Left renal cortex interstitium (tissue), 4 donors: Measurements from ENCODE around the gene UBTF. TPM values are rescaled to one million over a fixed set of nuclear protein-coding genes. Genes with fewer than 3 reads are reported as not detected.
A peak's percentile ranks its signal among the peaks of the same experiment; 100 is the strongest.
"Not testable (repeated sequence)": the region's sequence is repeated elsewhere in the genome, so short reads cannot be mapped to it uniquely, and the experiment has no call there.

Experiments
- DNase-seq, 4 donors: peaks; one replicate each; pipeline ENCODE4 v3.0.0-alpha.2; 2013; ENCODE audit warnings: low read depth in 4 of 4, low spot score in 2 of 4, missing footprints in 1 of 4
- polyA plus RNA-seq, 4 donors: library from polyadenylated mRNA; unstranded; fragments of 120-200 nt; gene quantifications; one replicate each; pipeline ENCODE4 v1.2.1, GENCODE V29; 2013; ENCODE audit not compliant: insufficient read length in 4 of 4

The UBTF gene
- polyA plus RNA-seq, 4 donors = 124 to 142 (median 130) TPM

DNA sequence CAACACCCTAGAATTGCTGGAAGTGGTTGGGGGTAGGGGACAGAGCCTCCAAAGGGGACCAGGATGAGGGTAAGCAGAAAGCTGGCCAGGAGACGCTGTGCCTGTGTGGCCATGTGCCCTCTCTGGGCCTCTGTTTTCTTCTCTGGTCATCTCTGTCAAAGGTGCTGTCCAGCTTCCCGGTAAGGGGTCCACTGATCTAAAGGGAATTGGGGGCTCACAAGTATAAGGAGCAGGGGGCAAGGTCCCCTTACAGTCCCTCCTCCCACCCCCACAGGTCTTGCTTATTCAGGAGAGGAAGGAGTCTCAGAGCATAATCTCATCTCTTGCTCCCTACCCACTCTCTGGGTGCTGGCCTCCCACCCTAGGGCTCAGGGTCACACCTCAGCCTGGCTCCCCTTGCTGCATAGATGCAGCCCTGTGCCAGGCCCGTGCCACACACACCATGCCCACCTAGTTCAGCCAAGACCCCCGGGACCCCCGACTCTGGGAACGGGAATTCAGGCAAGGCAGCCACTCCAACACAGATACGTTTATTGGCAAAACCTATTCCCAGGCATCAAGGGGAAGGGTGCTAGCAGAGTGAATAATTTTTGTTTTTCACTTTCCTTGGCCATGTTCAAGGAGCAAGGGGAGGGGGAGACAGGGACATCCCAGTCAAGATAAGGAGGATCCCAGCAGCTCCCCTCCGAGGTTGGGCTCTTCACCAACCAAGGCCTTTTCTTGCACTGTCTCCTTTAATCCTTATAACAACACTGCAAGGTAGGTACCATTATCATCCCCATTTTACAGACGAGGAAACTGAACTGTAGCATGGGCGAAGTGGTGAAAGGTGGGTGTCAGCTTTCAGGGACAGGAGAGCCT, 28.6 kb upstream of the UBTF start:
- no peak for DNase-seq

DNA sequence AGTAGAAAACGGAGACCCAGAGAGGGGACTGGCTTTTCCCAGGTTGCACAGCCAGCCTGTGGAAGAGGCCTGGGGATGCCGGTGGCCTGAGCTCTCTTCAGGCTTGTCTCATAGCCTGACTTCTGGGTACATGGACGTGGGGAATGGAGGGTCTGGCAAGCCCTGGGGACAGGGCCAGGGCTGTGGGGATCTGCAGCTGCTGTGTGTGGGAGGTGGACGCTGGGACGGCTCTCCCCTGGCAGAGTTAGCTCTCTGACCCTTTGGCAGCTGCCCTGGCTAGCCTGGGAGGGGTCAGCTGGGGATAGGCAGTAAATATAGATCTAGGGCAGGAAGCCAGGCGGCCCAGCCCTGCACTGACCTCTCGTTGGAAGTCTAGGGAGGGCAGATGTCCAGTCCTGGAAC, 28.0 kb upstream of the UBTF start:
- no peak for DNase-seq

DNA sequence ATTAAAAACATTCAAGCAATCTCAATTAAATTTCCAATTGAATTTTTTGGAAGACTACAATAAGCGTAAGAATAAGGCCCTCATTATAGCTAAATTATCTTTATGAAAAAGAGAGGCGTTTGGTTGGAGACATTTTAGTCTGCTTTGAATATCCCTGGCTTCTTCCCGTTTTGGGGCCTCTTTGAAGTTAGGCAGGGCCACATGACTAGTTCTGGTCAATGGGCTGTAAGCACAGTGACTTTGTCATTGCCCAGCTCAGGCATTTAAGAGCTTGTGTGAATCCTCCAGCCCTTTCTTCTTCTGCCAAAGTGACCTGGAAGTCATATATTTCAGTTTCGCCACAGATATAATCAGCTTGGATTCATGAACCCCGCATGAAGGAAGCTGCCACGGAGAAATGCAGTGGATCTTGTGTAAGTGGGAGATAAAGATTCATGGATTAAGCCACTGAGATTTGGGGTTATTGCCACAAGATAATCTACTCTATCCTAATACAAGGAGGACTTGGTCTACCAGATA, 21.7 kb upstream of the UBTF start:
- DNase-seq = no peak

DNA sequence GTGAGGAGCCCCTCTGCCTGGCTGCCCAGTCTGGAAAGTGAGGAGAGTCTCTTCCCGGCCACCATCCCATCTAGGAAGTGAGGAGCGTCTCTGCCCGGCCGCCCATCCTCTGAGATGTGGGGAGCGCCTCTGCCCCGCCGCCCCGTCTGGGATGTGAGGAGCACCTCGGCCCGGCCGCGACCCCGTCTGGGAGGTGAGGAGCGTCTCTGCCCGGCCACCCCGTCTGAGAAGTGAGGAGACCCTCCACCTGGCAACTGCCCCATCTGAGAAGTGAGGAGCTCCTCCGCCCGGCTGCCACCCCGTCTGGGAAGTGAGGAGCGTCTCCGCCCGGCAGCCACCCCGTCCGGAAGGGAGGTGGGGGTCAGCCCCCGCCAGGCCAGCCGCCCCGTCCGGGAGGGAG, 18.4 kb upstream of the UBTF start:
- not testable (repeated sequence) for DNase-seq

DNA sequence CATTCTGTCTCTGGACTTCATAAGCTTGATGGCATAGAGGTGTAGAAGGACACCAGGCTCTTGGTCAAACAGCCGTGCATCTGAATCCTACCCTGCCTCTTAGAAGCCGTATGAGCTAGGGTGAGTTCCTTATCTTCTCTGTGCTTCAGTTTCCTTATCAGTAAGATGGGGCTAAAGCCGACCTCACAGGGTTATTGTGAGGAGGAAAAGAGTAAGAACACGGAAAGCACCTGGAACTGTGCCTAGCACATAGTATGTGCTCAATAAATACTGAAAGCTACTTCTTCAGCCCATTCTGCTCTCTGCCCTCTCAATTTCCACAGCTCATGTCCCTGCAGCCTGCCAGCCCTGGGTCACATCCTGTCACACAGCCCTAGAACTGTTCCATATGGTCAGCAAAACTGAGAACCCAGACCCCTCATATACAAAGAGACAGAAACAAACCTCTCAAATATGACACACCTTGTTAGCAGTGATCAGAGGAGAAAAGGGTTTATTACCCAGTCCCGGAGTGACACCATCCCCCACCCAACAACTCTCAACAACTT, 17.0 kb upstream of the UBTF start:
- DNase-seq = no peak

DNA sequence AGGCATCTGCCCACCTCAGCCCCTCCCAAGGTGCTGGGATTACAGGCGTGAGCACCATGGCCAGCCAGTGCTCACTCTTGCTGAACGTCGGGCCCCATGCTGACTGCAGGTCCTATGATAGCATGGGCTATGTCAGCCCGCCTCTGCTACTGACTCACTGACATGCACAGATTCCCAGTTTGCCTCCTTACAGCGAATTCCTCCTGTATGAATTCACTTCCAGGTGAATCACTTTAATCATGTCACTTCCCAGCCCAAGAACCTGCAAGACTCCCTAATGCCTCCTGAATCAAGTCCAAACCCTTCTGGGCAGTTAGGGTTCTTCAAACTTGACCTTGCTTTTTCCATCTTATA, 16.1 kb upstream of the UBTF start:
- DNase-seq = no peak

DNA sequence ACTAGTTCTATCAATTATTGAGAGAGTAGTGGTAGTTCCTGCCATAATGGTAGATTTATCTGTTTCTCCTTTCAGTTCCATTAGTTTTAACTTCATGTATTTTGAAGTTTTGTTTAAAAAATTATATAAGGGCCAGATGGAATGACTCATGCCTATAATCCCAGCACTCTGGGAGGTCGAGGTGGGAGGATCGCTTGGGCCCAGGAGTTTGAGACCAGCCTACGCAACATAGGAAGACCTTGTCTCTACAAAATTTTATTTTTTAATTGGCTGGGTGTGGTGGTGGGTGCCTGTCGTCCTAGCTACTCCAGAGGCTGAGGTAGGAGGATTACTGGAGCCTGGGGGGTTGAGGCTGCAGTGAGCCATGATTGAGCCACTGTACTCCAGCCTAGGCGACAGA, 14.1 kb upstream of the UBTF start:
- DNase-seq = no peak

DNA sequence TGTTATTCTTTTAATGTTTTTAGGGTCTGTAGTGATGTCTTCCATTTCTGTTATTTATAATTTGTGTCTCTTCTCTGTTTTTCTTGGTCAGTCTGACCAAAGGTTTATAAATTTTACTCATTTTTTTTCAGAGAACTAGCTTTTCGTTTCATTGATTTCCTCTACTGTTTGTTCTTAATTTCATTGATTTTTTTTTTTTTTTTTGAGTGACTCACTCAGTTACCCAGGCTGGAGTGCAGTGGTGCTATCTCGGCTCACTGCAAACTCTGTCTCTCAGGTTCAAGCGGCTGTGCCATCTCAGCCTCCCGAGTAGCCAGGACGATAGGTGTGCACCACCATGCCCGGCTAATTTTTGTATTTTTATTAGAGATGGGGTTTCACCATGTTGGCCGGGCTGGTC, 12.6 kb upstream of the UBTF start:
- no peak for DNase-seq

DNA sequence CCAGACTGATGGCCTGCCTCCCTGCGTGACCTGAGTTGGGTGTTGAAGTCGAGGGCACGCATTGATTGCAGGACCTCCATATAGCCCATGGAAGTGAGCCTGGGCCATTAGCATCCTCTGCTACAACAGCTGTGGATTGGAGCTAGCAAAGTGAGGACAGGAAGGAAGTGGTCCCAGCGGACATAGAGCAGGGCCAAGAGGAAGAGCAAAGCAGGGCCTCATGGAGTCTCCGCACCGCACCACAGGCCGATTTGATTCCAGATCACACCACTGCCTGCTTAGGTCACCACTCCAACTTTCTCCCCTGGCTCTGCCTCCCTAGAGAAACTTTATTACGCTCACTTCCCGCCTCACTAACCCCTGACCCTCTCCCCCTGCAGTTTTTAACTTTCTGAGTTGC, 10.7 kb upstream of the UBTF start:
- DNase-seq = no peak

DNA sequence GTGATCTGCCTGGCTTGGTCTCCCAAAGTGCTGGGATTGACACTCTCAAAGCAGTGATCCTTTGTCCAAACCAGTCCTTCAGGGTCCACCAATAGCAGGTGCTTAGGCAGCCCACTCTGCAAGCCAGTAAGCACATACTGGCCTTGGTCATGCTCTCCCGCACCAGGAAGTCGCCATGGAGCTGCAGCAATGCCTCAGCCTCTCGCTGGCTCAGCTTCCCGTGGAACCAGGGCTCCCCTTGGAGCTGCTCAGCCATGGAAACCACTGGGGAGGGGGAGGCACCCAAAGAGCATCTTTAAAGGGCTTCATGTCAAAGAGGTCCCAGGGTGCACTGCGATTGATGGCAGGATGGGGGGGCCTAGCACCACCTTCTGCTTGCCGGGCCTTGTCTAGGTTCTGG, 9.6 kb upstream of the UBTF start:
- no peak for DNase-seq

DNA sequence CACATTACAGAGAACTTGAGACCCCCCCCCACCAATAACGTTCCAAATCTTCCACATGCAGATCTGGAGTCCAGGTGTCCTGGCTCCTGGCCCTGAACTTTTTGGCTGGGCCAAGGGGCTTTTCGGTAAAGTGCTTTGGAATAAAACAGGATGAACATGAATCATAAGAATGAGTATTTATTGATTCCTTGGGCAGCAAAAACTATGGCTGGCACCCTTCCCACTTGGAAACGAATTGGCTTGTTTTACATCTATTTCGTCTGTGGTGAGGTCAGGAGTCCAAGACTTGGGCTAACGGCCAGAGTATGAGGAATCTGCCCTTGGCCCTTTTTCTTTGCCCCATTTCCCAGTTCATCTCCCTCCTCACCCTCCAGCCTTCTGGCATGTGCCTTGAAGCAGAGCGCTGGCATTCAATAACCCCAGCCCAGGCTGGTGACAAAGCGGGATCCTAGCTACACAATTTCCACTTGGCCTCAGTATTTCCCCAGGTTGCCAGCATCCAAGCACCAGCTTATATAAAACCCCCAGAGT, 4.1 kb upstream of the UBTF start:
- no peak for DNase-seq

DNA sequence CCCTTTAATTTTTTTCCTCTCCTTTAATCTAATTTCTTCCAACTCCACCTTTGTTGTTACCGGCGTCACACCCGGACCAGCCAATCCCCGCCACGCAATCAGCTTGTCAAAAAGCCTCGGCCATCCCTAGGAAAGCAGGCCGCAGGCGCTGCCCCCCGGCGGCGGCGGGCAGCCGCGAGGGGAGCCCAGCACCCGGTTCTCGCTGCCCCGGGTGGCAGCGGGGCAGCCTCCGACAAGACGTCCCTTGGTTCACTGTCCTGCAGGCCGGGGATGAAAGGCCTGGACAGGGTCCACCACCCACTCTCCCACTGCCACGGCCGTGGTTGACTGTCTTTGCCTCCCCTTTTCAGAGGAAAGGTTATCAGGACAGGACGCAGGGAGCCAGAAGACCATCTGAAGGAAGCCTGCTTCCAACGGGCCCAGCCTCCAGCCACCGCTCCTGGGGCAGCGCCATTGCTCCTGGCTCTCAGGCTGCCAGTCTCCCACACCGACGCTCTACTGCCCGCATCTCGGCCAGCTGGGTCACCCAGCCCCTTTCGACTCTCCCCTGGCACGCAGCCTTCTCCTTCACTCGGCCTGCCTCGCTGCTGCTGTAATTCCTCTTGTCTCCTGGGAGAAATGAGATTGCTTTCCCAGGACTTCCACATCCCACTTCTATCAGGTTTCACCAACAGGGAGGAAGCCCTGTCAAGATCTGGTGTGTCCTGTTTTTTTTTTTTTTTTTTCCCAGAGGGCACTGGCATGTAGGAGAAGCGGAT, 2.8 kb upstream of the UBTF start:
- DNase-seq = no peak

DNA sequence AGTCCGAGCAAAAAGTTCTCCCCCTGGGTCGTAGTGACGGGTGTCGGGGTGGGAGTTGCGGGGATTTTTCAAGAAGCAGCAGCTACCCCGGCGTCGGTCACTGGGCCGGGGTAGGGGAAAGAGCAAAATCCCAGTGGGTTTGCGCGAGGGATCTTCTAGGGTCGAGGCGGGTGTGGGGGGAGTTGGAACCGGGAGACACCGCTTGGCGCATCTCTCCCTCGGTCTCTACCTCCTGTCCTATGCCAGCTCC, 2.3 kb upstream of the UBTF start:
- no peak for DNase-seq

DNA sequence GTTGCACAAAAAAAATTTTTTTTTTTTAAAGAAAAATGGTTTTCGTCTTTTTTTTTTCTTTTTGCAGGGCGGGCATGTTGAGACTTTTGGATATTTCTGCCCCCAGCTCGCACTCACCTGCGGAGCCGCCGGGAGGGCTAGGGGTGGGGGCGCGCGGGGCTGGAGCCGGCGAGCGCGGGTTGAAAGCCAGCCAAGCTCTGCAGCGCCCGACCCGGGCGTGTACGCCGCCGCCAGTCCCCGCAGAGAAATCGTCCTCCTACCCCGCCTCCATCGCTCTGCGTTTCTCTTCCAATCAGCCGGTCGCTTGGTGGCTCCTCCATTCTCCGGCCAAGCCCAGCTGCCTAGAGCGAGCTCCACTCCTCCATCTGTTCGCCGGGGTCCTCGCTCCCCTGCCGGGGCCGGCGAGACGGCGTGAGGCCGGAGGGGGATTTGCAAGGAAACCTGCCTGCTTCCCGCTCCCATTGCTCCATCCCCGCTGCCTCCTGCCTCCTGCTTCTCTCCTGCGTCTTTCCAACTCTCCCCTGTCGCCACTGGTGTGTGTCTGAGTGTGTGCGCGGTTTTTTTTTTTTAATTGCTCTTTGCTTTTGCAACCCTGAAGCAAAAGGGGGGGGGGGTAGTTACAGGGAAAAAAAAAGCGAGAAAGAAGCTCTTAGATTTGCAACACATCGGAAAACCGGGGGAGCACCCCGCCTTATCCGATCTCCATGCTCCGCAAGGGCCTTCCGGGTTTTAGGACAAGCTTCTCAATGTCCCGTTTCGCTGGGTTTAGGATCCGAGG, 1.8 kb upstream of the UBTF start:
- DNase-seq = no peak

DNA sequence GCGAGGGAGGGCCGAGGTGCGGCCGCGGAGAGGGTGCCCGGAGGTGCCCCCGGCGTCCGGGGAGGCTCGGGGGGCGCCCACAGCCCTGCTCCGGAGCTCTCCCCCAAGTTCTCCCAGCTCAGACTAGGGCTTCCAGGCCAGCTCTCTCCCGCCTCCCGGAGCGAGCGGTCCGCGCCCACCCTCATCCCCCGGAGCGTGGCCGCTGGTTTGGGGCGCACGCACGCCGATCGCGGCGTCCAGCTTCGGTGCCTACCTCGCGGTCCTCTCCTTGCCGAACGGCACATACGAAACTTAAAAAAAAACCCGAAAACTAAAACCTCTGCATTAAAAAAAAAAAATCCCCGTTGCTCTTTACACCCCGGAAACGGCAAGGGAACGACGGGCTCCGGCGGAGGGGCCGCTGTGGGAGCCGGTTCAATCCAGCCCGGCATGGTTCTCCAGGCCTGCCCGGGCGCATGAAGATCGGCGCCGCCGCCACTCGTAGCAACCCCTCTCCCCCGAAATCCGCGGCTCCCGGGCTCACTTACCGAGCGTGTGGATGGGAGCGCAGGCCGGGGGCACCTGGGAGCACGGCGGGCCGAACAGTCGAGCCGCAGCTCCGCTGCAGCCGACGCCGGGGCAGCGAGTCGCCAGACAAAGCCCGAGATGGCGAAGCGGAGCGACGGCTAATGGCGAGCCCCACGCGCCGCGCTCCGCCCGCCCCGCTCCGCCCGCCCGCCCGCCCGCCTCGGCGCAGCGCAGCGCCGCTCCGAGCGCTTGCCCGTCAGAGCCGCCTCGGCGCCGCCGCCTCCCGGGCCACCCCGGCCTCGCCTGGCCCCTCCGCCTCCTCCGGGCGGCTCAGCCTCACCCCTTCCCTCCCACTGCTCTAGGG, 973 bp upstream of the UBTF start:
- DNase-seq = no peak

DNA sequence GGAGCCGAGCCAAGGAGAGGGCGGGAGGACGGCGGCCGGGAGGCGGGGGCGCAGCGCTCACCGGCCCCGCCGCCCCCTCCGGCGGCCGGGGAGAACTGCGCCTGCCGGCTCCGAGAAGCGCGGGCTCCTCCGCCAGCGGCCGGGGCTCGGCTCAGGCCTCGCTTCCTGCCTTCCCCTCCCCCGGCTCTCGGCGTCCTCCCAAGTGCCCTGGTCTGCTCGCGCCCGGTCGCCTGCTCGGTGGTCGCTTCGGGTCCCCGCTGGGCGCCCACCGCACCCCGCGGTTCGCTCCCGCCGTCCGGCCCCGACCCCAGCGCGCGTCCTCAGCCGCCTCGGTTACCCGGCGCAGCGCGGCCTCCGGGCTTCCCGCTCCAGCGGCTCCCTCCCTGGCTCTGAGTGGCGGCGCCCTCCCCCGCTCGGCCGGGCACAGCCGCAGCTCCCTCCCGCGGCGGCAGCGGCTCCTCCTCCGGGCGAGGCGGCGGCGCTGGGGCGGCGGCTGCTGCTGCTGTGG, 313 bp downstream of the UBTF start:
- DNase-seq = peak in 1 of 4 donors; percentile 41

DNA sequence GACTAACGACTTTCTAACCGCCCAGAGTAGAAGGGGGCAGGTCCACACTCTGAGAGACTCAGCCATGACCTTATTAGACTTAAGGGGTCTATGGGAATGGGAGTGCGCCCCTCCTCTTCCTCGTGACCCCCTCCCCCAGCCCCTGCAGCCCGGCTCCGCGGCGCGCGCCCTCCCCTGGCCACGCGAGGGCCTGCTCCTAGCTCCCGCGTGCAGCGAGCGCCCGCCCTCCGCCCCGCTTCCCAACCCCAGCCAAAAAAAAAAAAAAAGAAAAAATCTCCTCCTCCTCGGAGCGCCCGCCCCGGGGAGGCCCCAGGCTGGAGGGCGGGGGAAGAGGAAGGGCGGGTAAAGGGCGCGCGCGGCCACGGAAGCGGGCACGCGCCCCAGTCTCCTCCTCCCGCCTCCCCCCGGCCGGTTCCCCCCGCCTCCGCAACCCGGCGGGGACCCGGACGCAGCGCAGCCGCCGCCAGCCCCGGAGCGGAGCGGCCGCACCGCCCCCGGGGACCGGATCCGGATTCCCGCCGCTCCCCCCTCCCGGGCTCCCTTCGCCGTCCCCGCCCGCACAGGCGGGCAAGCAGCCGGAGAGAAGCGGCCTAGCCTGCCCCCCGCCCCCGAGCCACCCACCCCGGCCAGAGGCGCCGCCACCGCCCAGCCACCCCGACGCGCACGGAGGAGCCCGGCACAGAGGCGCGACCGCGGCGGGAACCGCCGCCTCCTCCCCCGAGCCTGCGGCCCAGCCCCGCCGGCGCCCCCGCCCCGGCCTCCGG, 949 bp downstream of the UBTF start:
- peak in 1 of 4 donors; percentile 81 for DNase-seq

DNA sequence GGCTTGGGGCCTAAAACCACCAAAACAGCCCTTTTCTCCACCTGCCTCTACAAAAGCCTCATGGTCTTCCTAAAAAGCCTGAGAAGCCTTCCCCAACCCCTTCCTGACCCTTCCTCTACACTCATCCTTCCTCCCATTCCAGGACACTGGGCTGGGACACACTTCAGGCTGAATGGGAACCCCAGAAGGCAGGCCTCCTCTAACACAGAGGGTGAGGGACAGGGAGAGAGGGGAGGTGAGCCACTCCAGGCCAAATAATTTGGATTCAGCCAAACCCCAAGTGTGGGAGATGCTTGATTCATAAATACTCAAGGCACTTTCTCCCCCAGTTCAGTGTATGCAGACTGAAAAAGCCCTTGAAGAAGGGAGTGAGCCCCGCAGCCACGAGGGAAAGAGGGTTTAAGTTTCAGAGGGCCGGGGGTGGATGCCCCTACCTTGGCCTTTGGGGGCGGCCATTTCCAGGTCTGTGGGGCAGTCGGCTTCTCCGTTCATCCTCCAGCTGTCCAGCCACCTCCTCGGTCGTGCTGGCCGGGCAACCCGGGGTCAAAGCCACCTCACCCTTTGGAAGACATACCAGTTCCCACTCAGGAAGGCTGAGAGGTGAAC, 1.6 kb downstream of the UBTF start:
- DNase-seq = no peak

DNA sequence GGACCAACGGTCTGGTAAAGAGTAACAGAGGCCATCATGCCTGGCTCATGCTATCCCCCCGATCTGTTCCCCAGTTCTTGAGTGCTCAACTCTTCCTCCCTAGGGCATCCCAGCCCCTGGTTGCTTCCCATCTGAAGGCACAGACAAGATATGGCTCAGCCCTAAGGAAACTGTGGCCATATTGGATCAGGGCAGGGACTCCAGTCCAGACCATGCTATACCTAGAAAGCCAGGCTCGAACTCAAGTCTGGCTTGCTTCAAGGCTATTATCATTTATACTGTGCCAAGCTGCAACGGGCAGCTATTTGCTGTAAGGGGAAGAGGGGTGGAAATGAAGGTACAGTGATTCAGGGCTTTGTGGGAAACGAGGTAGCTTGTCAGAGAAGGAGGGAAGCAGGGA, 2.8 kb downstream of the UBTF start:
- no peak for DNase-seq
